WTC11 (cell line): ENCODE results near the gene SPR. TPM values are rescaled to one million over a fixed set of nuclear protein-coding genes. Genes with fewer than 3 reads are reported as not detected.

ENCODE experiments used
- ATAC-seq: fragments of 200-7000 bp; cut with Tn5 transposase; 2 replicates; pipeline ENCODE4 v1.10.0; 2021; ENCODE audit warnings: mild to moderate bottlenecking, moderate library complexity
- CTCF ChIA-PET: fragments of 300-600 bp; sonication (Branson Sonifier 250); formaldehyde crosslinking; loops from one replicate; lab custom pipeline; 2021; ENCODE audit warnings: antibody characterized with exemption; lab: Charles Lee
- POLR2A ChIA-PET: fragments of 350-600 bp; sonication (Branson Sonifier 250); formaldehyde crosslinking; loops from one replicate; lab custom pipeline; 2021; ENCODE audit warnings: antibody characterized with exemption; lab: Charles Lee
- DNase-seq: peaks from one replicate; pipeline ENCODE4 v3.0.0; 2021; ENCODE audit warnings: low spot score
- H3K27ac Mint-ChIP-seq: 2 replicates; pipeline ENCODE4 v1.8.0; 2021; ENCODE audit warnings: mixed read lengths
- H3K27me3 Mint-ChIP-seq: 2 replicates; pipeline ENCODE4 v1.8.0; 2021; ENCODE audit warnings: low read depth, mild to moderate bottlenecking, moderate library complexity, mixed read lengths
- H3K36me3 Mint-ChIP-seq: 2 replicates; pipeline ENCODE4 v1.8.0; 2021; ENCODE audit warnings: mixed read lengths
- H3K4me1 Mint-ChIP-seq: 2 replicates; pipeline ENCODE4 v1.8.0; 2022; ENCODE audit warnings: mixed read lengths
- H3K4me3 Mint-ChIP-seq: 2 replicates; pipeline ENCODE4 v1.8.0; 2021; ENCODE audit warnings: mild to moderate bottlenecking, moderate library complexity, mixed read lengths
- H3K9me3 Mint-ChIP-seq: 2 replicates; pipeline ENCODE4 v1.8.0; 2021; ENCODE audit warnings: mixed read lengths
- AR ChIP-seq: fragments of 250-450 bp; sonication (Bioruptor Pico); IDR thresholded peaks from 2 replicates; pipeline ENCODE4 v1.9.0; 2021; ENCODE audit warnings: mild to moderate bottlenecking
- ATF3 ChIP-seq: sonication (generic); formaldehyde crosslinking; conservative IDR thresholded peaks from 2 replicates; pipeline ENCODE4 v1.8.1; 2022; ENCODE audit warnings: mild to moderate bottlenecking, missing genetic modification reagents
- CDX4 ChIP-seq: fragments of 250-450 bp; sonication (Bioruptor Pico); IDR thresholded peaks from 2 replicates; pipeline ENCODE4 v1.9.0; 2021; ENCODE audit warnings: moderate library complexity, mild to moderate bottlenecking, inconsistent platforms, borderline replicate concordance
- FOXP4 ChIP-seq: sonication (generic); formaldehyde crosslinking; IDR thresholded peaks from 2 replicates; pipeline ENCODE4 v1.8.0; 2022; ENCODE audit warnings: mild to moderate bottlenecking, missing genetic modification reagents
- HMGA2 ChIP-seq: fragments of 250-450 bp; sonication (Bioruptor Pico); IDR thresholded peaks from 2 replicates; pipeline ENCODE4 v1.4.0; 2021; ENCODE audit warnings: mild to moderate bottlenecking, moderate library complexity
- IRF1 ChIP-seq: sonication (generic); formaldehyde crosslinking; IDR thresholded peaks from 2 replicates; pipeline ENCODE4 v1.8.0; 2023; ENCODE audit warnings: missing genetic modification reagents
- NFATC4 ChIP-seq: fragments of 250-450 bp; sonication (Bioruptor Pico); IDR thresholded peaks from 2 replicates; pipeline ENCODE4 v1.9.0; 2021; ENCODE audit warnings: mild to moderate bottlenecking
- NFYB ChIP-seq: sonication (generic); formaldehyde crosslinking; conservative IDR thresholded peaks from 2 replicates; pipeline ENCODE4 v1.8.0; 2022; ENCODE audit warnings: low read depth, missing genetic modification reagents
- OVOL2 ChIP-seq: fragments of 250-450 bp; sonication (Bioruptor Pico); IDR thresholded peaks from 2 replicates; pipeline ENCODE4 v1.9.0; 2021; ENCODE audit warnings: mild to moderate bottlenecking, borderline replicate concordance
- SOX15 ChIP-seq: fragments of 250-450 bp; sonication (Bioruptor Pico); IDR thresholded peaks from 2 replicates; pipeline ENCODE4 v1.9.0; 2021; ENCODE audit warnings: mild to moderate bottlenecking
- TCF7 ChIP-seq: sonication (generic); formaldehyde crosslinking; IDR thresholded peaks from 2 replicates; pipeline ENCODE4 v1.8.0; 2022; ENCODE audit warnings: mild to moderate bottlenecking, low read depth, missing genetic modification reagents, moderate library complexity
- ZNF121 ChIP-seq: sonication (generic); formaldehyde crosslinking; IDR thresholded peaks from 2 replicates; pipeline ENCODE4 v1.8.0; 2023; ENCODE audit warnings: missing genetic modification reagents
- ZNF423 ChIP-seq: fragments of 250-450 bp; sonication (Bioruptor Pico); IDR thresholded peaks from 2 replicates; pipeline ENCODE4 v2.1.2; 2022; ENCODE audit warnings: mild to moderate bottlenecking, moderate library complexity
- ZNF532 ChIP-seq: fragments of 250-450 bp; sonication (Bioruptor Pico); IDR thresholded peaks from 2 replicates; pipeline ENCODE4 v1.9.0; 2021; ENCODE audit warnings: mild to moderate bottlenecking, borderline replicate concordance
- ZSCAN18 ChIP-seq: fragments of 250-450 bp; sonication (Bioruptor Pico); IDR thresholded peaks from 2 replicates; pipeline ENCODE4 v2.1.2; 2022; ENCODE audit warnings: mild to moderate bottlenecking, moderate library complexity
- total RNA-seq: library from RNA; stranded (reverse); gene quantifications from 3 replicates; pipeline ENCODE4 v1.2.3, GENCODE V29; 2021

Gene SPR
- total RNA-seq, 1 experiment from 2014 or later, result 9.4 TPM

- no peak for ATAC-seq
- Mint-ChIP-seq H3K36me3 (no peaks in the 10 kb centered on the region), H3K4me1 (peaks cover 6% of the 10 kb centered on the region), H3K4me3 (no peak overlapping the region), H3K27me3 (peaks cover 96% of the 10 kb centered on the region), H3K27ac (no peak overlapping the region), H3K9me3 (peaks cover 7% of the 10 kb centered on the region)
- no peak for TF ChIP-seq AR (CRISPR knock-in tag)
- TF ChIP-seq ZNF121, result no peak
- TF ChIP-seq NFATC4, result no peak
- TF ChIP-seq TCF7 (CRISPR knock-in tag), result no peak
- no peak for TF ChIP-seq ATF3 (CRISPR knock-in tag)
- no peak for TF ChIP-seq SOX15
- no peak for TF ChIP-seq ZSCAN18 (CRISPR knock-in tag)
- TF ChIP-seq ZNF423, result no peak
- TF ChIP-seq ZNF532 (CRISPR knock-in tag), result no peak
- no peak for TF ChIP-seq IRF1 (CRISPR knock-in tag)
- no peak for TF ChIP-seq OVOL2 (CRISPR knock-in tag)
- TF ChIP-seq FOXP4 (CRISPR knock-in tag), result no peak
- TF ChIP-seq CDX4 (CRISPR knock-in tag), result no peak
- no peak for TF ChIP-seq HMGA2 (CRISPR knock-in tag)
- TF ChIP-seq NFYB, result no peak
- POLR2A ChIA-PET, result no interaction called here
- CTCF ChIA-PET, result interaction anchor here (1.0 to 2.9 kb wide), 4 partner anchors 15 to 65 kb away, joined by 6 to 26 read pairs (median 9); partner anchors contain the start of gene SPR
- DNase-seq, result no peak
These were observed 21.5 kb downstream of the SPR start for GRCh38 chr2:72908741-72909140.
